SK-N-SH treated with all-trans-retinoic acid at 6 μM for 48 hours (cell line): ENCODE results near the gene BLOC1S4.

Experiments
- ATAC-seq: fragments of 200-7000 bp; cut with Tn5 transposase; 3 replicates; pipeline ENCODE4 v1.9.1; 2020; ENCODE audit warnings: mild to moderate bottlenecking, moderate library complexity
- ARNTL ChIP-seq: fragments of 450-650 bp; formaldehyde crosslinking; IDR thresholded peaks from 2 replicates; pipeline ENCODE4 v1.5.0; 2020; ENCODE audit warnings: low read depth, mild to moderate bottlenecking, moderate library complexity, borderline replicate concordance
- BACH2 ChIP-seq: fragments of 250-450 bp; sonication (Bioruptor Pico); IDR thresholded peaks from 2 replicates; pipeline ENCODE4 v1.9.0; 2021; ENCODE audit warnings: mild to moderate bottlenecking, borderline replicate concordance
- CSDC2 ChIP-seq: fragments of 250-450 bp; sonication (Bioruptor Pico); IDR thresholded peaks from 2 replicates; pipeline ENCODE4 v1.5.0; 2020; ENCODE audit warnings: mild to moderate bottlenecking, moderate library complexity
- CSRNP3 ChIP-seq: fragments of 250-450 bp; sonication (Bioruptor Pico); IDR thresholded peaks from 2 replicates; pipeline ENCODE4 v1.5.1; 2021; ENCODE audit warnings: mild to moderate bottlenecking, moderate library complexity
- ESRRG ChIP-seq: fragments of 250-450 bp; sonication (Bioruptor Pico); IDR thresholded peaks from 2 replicates; pipeline ENCODE4 v1.6.1; 2021; ENCODE audit warnings: mild to moderate bottlenecking
- GLIS3 ChIP-seq: fragments of 250-450 bp; sonication (Bioruptor Pico); IDR thresholded peaks from 2 replicates; pipeline ENCODE4 v1.5.0; 2020; ENCODE audit warnings: mild to moderate bottlenecking, moderate library complexity
- ISL1 ChIP-seq: fragments of 250-450 bp; sonication (Bioruptor Pico); IDR thresholded peaks from 2 replicates; pipeline ENCODE4 v2.1.2; 2022; ENCODE audit warnings: mild to moderate bottlenecking, moderate library complexity
- OSR1 ChIP-seq: fragments of 250-450 bp; sonication (Bioruptor Pico); IDR thresholded peaks from 2 replicates; pipeline ENCODE4 v1.8.0; 2022; ENCODE audit warnings: moderate library complexity, mild to moderate bottlenecking, inconsistent platforms
- PPARA ChIP-seq: fragments of 250-450 bp; sonication (Bioruptor Pico); IDR thresholded peaks from 2 replicates; pipeline ENCODE4 v1.5.0; 2020; ENCODE audit warnings: mild to moderate bottlenecking, borderline replicate concordance
- RARB ChIP-seq: fragments of 250-450 bp; sonication (Bioruptor Pico); IDR thresholded peaks from 2 replicates; pipeline ENCODE4 v1.8.0; 2021; ENCODE audit warnings: mild to moderate bottlenecking, moderate library complexity
- SNAI2 ChIP-seq: fragments of 250-450 bp; sonication (Bioruptor Pico); IDR thresholded peaks from 2 replicates; pipeline ENCODE4 v1.5.0; 2020; ENCODE audit warnings: mild to moderate bottlenecking, moderate library complexity
- TCF4 ChIP-seq: fragments of 250-450 bp; sonication (Bioruptor Pico); IDR thresholded peaks from 2 replicates; pipeline ENCODE4 v1.8.0; 2021; ENCODE audit warnings: mild to moderate bottlenecking, moderate library complexity, borderline replicate concordance
- TOX ChIP-seq: fragments of 250-450 bp; sonication (Bioruptor Pico); IDR thresholded peaks from 2 replicates; pipeline ENCODE4 v1.8.0; 2021; ENCODE audit warnings: mild to moderate bottlenecking, moderate library complexity, borderline replicate concordance
- ZFP3 ChIP-seq: fragments of 250-450 bp; sonication (Bioruptor Pico); IDR thresholded peaks from 2 replicates; pipeline ENCODE4 v1.5.0; 2020; ENCODE audit warnings: mild to moderate bottlenecking, moderate library complexity
- ZFP30 ChIP-seq: fragments of 450-650 bp; formaldehyde crosslinking; IDR thresholded peaks from 2 replicates; pipeline ENCODE4 v1.5.0; 2022; ENCODE audit warnings: mild to moderate bottlenecking, moderate library complexity
- ZNF565 ChIP-seq: fragments of 450-650 bp; formaldehyde crosslinking; conservative IDR thresholded peaks from 2 replicates; pipeline ENCODE4 v1.5.0; 2020; ENCODE audit warnings: low read depth, mild to moderate bottlenecking, moderate library complexity
- ZNF70 ChIP-seq: fragments of 450-650 bp; formaldehyde crosslinking; IDR thresholded peaks from 2 replicates; pipeline ENCODE4 v1.5.0; 2020; ENCODE audit warnings: mild to moderate bottlenecking, moderate library complexity
- TF ChIP-seq, protein P1 (sequence below): fragments of 250-450 bp; sonication (Bioruptor Pico); IDR thresholded peaks from 2 replicates; pipeline ENCODE4 v1.8.0; 2021; ENCODE audit warnings: low read depth, mild to moderate bottlenecking, moderate library complexity, borderline replicate concordance
- TF ChIP-seq, protein P2 (sequence below): fragments of 250-450 bp; sonication (Bioruptor Pico); IDR thresholded peaks from 2 replicates; pipeline ENCODE4 v1.5.1; 2020; ENCODE audit warnings: low read depth, mild to moderate bottlenecking, moderate library complexity
- TF ChIP-seq, protein P3 (sequence below): fragments of 250-450 bp; sonication (Bioruptor Pico); IDR thresholded peaks from 2 replicates; pipeline ENCODE4 v1.8.0; 2020; ENCODE audit warnings: mild to moderate bottlenecking, moderate library complexity, borderline replicate concordance

Gene BLOC1S4

DNA sequence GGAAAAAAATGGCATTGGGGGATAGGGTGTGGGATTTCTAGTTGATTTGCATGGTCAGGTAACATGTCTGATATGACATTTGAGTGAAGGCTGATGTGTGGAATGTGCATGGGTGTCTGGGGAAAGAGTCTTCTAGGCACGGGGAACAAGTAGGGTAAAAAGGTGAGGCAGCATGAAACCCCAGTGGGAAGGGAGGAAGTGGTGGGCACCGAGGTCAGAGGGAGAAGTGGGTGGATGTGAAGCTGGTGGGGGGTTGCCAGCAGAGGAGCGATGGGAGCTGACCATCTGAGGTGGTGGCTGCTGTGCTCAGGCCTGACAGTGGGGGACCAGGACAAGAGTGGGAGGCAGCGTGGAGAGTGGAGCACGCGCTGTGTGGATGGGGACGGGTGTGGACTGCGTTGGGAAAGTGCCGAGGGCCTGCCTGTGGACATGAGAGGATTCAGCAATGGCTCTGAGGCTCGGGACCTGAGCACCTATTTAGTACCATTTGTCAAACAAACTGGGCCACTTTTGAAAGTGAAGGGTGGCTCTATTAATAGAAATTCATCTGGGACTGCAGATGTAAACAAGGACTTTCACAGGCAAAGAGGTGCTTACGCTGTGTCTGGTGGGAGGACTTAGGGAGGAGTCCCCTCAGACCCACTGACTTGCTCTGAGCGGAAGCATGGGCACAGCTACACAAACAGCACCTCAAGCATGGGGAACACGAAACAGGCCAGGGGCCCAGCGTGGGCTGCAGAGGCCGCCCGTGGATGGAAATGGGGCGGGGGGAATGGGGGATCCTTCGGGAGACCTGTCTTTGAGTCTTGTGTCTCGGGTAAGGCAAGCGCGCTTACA lies 39.0 kb upstream of the BLOC1S4 start:
- no peak for ATAC-seq

DNA sequence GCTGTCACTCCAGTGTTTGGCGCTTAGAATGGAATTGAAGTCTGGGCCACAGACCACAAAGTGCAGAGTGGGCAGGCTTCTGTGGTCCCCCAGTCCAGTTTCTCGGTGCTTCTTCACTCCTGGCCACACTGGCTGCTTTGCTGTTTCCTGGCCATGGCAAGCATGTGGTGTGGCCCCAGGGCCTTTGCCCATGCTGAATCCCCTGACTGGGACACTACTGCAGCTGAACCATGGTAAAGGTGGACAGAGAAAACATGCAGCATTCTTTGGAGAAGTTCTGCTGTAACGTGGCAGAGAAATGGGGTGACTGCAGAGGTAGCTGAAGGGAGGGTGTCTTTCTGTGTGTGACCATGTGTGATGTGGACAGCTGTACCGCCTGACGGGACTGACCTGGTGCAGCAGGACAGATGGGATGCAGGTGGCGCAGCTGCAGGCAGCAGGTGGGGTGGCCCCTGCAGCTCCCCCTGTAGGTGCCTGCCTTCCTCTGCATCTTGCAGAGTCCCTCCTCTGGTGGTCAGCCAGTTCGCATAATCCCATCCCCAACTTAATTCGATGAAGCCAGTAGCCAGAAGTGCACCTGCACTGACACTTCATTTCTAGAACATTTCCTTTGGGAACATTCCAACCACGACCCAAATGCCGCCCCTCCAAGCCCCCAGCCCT lies 35.5 kb upstream of the BLOC1S4 start:
- TF ChIP-seq, protein P1, sequence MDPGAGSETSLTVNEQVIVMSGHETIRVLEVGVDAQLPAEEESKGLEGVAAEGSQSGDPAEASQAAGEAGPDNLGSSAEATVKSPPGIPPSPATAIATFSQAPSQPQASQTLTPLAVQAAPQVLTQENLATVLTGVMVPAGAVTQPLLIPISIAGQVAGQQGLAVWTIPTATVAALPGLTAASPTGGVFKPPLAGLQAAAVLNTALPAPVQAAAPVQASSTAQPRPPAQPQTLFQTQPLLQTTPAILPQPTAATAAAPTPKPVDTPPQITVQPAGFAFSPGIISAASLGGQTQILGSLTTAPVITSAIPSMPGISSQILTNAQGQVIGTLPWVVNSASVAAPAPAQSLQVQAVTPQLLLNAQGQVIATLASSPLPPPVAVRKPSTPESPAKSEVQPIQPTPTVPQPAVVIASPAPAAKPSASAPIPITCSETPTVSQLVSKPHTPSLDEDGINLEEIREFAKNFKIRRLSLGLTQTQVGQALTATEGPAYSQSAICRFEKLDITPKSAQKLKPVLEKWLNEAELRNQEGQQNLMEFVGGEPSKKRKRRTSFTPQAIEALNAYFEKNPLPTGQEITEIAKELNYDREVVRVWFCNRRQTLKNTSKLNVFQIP (CRISPR knock-in tag) = no peak
- TF ChIP-seq TCF4 (CRISPR knock-in tag) (no peak), GLIS3 (CRISPR knock-in tag) (no peak), PPARA (CRISPR knock-in tag) (no peak), ZNF70 (CRISPR knock-in tag) (no peak), TOX (CRISPR knock-in tag) (no peak), CSRNP3 (CRISPR knock-in tag) (no peak), CSDC2 (no peak), ZFP3 (CRISPR knock-in tag) (no peak), SNAI2 (CRISPR knock-in tag) (no peak), ARNTL (CRISPR knock-in tag) (no peak), ISL1 (CRISPR knock-in tag) (no peak), RARB (no peak), ZNF565 (CRISPR knock-in tag) (no peak), OSR1 (CRISPR knock-in tag) (no peak), BACH2 (CRISPR knock-in tag) (no peak), ESRRG (CRISPR knock-in tag) (no peak)
- TF ChIP-seq, protein P2, sequence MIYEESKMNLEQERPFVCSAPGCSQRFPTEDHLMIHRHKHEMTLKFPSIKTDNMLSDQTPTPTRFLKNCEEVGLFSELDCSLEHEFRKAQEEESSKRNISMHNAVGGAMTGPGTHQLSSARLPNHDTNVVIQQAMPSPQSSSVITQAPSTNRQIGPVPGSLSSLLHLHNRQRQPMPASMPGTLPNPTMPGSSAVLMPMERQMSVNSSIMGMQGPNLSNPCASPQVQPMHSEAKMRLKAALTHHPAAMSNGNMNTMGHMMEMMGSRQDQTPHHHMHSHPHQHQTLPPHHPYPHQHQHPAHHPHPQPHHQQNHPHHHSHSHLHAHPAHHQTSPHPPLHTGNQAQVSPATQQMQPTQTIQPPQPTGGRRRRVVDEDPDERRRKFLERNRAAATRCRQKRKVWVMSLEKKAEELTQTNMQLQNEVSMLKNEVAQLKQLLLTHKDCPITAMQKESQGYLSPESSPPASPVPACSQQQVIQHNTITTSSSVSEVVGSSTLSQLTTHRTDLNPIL = no peak
- TF ChIP-seq, protein P3, sequence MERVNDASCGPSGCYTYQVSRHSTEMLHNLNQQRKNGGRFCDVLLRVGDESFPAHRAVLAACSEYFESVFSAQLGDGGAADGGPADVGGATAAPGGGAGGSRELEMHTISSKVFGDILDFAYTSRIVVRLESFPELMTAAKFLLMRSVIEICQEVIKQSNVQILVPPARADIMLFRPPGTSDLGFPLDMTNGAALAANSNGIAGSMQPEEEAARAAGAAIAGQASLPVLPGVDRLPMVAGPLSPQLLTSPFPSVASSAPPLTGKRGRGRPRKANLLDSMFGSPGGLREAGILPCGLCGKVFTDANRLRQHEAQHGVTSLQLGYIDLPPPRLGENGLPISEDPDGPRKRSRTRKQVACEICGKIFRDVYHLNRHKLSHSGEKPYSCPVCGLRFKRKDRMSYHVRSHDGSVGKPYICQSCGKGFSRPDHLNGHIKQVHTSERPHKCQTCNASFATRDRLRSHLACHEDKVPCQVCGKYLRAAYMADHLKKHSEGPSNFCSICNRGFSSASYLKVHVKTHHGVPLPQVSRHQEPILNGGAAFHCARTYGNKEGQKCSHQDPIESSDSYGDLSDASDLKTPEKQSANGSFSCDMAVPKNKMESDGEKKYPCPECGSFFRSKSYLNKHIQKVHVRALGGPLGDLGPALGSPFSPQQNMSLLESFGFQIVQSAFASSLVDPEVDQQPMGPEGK = no peak
- no peak for ATAC-seq

More for the DNA sequence above, 39.0 kb upstream of the BLOC1S4 start:
- no peak for TF ChIP-seq ZFP30
- TF ChIP-seq ISL1 (CRISPR knock-in tag) = no peak
- TF ChIP-seq, protein P1 (CRISPR knock-in tag) = no peak
- no peak for TF ChIP-seq CSDC2
- no peak for TF ChIP-seq ZFP3 (CRISPR knock-in tag)
- TF ChIP-seq BACH2 (CRISPR knock-in tag) = no peak
- no peak for TF ChIP-seq ESRRG (CRISPR knock-in tag)
- TF ChIP-seq SNAI2 (CRISPR knock-in tag) = no peak
- no peak for TF ChIP-seq ZNF70 (CRISPR knock-in tag)
- TF ChIP-seq, protein P3 = no peak
- no peak for TF ChIP-seq RARB
